NCI-H446 treated with DMSO at 0.1 percent for 48 hours (cell line): ENCODE results near the gene OR7A10.
"Not testable (repeated sequence)": the region's sequence is repeated elsewhere in the genome, so short reads cannot be mapped to it uniquely, and the experiment has no call there.

ENCODE experiments used
- DNase-seq: peaks from one replicate; lab custom pipeline; 2025; lab: John Stamatoyannopoulos, UW

Gene OR7A10

DNA sequence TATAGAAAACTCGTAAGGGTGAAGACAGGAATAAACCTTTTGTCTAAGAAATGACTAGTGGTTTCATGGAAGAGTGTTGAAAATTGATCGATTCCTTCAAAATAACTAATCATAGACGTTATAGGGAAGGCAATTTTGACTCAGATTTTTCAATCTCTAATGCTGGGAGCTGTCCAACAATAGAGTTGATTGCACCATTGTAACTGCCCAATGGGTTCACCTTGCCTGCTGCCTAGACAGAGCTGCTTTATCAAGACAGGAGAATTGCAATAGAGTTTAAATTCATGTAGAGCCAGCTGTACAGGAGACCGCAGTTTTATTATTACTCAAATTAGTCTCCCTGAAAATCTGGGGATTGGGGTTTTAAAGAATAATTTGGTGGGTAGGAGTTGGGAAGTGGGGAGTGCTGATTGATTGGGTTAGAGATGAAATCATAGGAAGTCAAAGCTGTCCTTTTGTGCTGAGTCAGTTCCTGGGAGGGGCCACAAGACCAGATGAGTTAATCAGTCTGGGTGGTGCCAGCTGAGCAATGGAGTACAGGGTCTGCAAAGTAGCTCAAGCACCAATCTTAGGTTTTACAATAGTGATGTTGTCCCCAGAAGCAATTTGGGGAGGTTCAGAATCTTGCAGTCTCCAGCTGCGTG lies 53.5 kb downstream of the OR7A10 start:
- no peak for DNase-seq

DNA sequence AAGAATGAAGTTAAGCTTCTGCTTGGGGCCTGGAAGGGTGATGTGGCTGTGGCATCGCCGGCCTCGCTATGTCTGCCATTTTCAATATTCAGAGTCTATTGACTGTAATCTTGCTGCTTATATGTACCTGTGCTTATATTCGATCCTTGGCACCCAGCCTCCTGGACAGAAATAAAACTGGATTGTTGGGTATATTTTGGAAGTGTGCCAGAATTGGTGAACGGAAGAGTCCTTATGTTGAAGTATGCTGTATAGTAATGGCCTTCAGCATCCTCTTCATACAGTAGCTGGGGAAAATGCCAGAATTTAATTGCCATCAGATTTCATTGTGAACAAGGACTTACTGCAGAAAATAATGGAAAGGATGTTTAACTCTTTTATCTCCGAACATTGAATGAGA lies 56.5 kb downstream of the OR7A10 start:
- DNase-seq: not testable (repeated sequence)
